ENCODE results near the gene BOD1L2.

BOD1L2 gene

GRCh38 chr18:57146956-57147636 lies at the start of gene BOD1L2:
BOD1L2 (plus strand) TSS chr18:57147087; CDS start chr18:57147313, 226 bp downstream.
- DNase-seq = no peak

- no peak for DNase-seq
These were observed 39.6 kb upstream of the BOD1L2 start for GRCh38 chr18:57107140-57107832.

GRCh38 chr18:57110290-57110689 lies 36.6 kb upstream of the BOD1L2 start:
- DNase-seq = no peak

GRCh38 chr18:57113799-57114420 lies 33.0 kb upstream of the BOD1L2 start:
- peak in 1 of 2 experiments; percentile 15 for DNase-seq

- no peak for DNase-seq
These were observed 30.2 kb upstream of the BOD1L2 start for GRCh38 chr18:57116598-57117132.

GRCh38 chr18:57121542-57122112 lies 25.3 kb upstream of the BOD1L2 start:
- no peak for DNase-seq

GRCh38 chr18:57122936-57123510 lies 23.9 kb upstream of the BOD1L2 start:
- peak in 1 of 2 experiments; percentile 11 for DNase-seq

- no peak for DNase-seq
These were observed 21.3 kb upstream of the BOD1L2 start for GRCh38 chr18:57125627-57126026.

GRCh38 chr18:57128220-57128932 lies 18.5 kb upstream of the BOD1L2 start:
- no peak for DNase-seq

- DNase-seq = peak in 1 of 2 experiments; percentile 55
These were observed 15.8 kb upstream of the BOD1L2 start for GRCh38 chr18:57131101-57131500.

- DNase-seq = peak; percentile 73 to 80
These were observed 15.1 kb upstream of the BOD1L2 start for GRCh38 chr18:57131782-57132181.

GRCh38 chr18:57134618-57135135 lies 12.2 kb upstream of the BOD1L2 start:
- DNase-seq = no peak

- no peak for DNase-seq
These were observed 11.2 kb upstream of the BOD1L2 start for GRCh38 chr18:57135699-57136098.

GRCh38 chr18:57137847-57138246 lies 9.0 kb upstream of the BOD1L2 start:
- DNase-seq = no peak

GRCh38 chr18:57141208-57142129 lies 5.4 kb upstream of the BOD1L2 start:
- DNase-seq = no peak

- DNase-seq = no peak
These were observed 4.6 kb upstream of the BOD1L2 start for GRCh38 chr18:57142324-57142723.

- no peak for DNase-seq
These were observed 3.6 kb upstream of the BOD1L2 start for GRCh38 chr18:57143265-57143664.

GRCh38 chr18:57148263-57148662 lies 1.4 kb downstream of the BOD1L2 start:
- DNase-seq = no peak

- no peak for DNase-seq
These were observed 2.2 kb downstream of the BOD1L2 start for GRCh38 chr18:57149051-57149450.

GRCh38 chr18:57149531-57149930 lies 2.6 kb downstream of the BOD1L2 start:
- DNase-seq = no peak

GRCh38 chr18:57150081-57150480 lies 3.2 kb downstream of the BOD1L2 start:
- no peak for DNase-seq
